Measurements from ENCODE around the gene NECAP2. TPM values are rescaled to one million over a fixed set of nuclear protein-coding genes. Genes with fewer than 3 reads are reported as not detected.

The NECAP2 gene
- total and polyA plus RNA-seq, 10 of the 15 experiments (the other 5 are each of a cell fraction or from before 2014, with no cell fraction given): 16.3 to 98.0 (median 57.4) TPM

DNA sequence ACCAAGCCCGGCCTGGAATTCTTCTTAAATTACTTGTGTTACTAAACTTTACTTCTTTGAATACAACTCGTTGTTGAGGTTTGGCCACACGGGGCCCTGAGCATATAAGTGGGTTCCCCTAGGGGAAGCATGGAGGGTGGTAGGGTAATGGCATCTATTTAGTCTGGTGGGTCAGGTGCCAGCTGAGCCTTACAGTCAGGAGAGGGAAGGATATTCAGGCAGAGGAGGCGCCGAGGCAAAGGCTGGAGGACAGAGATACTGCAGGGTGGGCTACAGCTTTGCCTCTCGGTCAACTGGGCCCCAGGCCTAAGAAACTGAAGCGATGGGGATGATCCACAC lies 424 bp upstream of the NECAP2 start:
- ChIA-PET CTCF (interaction anchor here (0.6 to 6.9 kb wide), 19 partner anchors 10 to 358 kb away, joined by 3 to 50 read pairs (median 6); partner anchors contain the start of gene FBXO42), SMC1A (ENCODE audit: uncharacterized antibody, unreplicated experiment) (interaction anchor here (0.6 to 4.6 kb wide), 12 partner anchors 9 to 90 kb away, joined by 3 to 30 read pairs (median 6); partner anchors contain the start of gene FBXO42), POLR2A (interaction anchor here (0.6 to 1.9 kb wide), 8 partner anchors 10 to 362 kb away, joined by 3 to 10 read pairs (median 5); partner anchors contain the start of gene SZRD1), RAD21 (ENCODE audit: unreplicated experiment) (interaction anchor here (0.9 to 2.9 kb wide), 8 partner anchors 11 to 74 kb away, joined by 3 to 10 read pairs (median 4); no protein-coding TSS in a partner anchor)
- ATAC-seq (peak; percentile 45), DNase-seq (ENCODE audit: low read depth, low spot score) (no peak), FAIRE-seq (no peak)
- peak overlapping the region; percentile 89 for H3K4me2 ChIP-seq (ENCODE audit: control insufficient read depth, insufficient read depth)
- peaks cover 36% of the 10 kb centered on the region for H3K79me2 ChIP-seq (ENCODE audit: control insufficient read depth, insufficient read depth, low read length)
- no peaks in the 10 kb centered on the region for H4K20me1 ChIP-seq (ENCODE audit: control insufficient read depth, insufficient read depth)
- H3K27me3 ChIP-seq (replicated peaks in 1 of 2; ENCODE audit: control insufficient read depth in 2 of 2, insufficient read depth in 2 of 2, low read length in 1 of 2): no peaks in the 10 kb centered on the region
- peaks cover 18% of the 10 kb centered on the region; the same call in 1 of the 2 replicates for H3K4me1 ChIP-seq (ENCODE audit: control insufficient read depth, insufficient read depth, low read length)
- H3K9me3 ChIP-seq (replicated peaks; ENCODE audit: control insufficient read depth, insufficient read depth, low read length): no peaks in the 10 kb centered on the region
- peak overlapping the region; percentile 89 for H3K27ac ChIP-seq (ENCODE audit: control insufficient read depth, insufficient read depth)
- BruUV-seq (replicated peaks): no TSS peak
- peak overlapping the region; percentile 98 for H2AFZ ChIP-seq (ENCODE audit: control insufficient read depth, low read depth, low read length)
- H3K36me3 ChIP-seq (ENCODE audit: control insufficient read depth in 2 of 2, insufficient read depth in 2 of 2, low read length in 1 of 2): peaks cover 2 to 7% of the 10 kb centered on the region in 2 experiments; a peak in 3 of 4 replicates
- in situ Hi-C loops (cut with MboI) (no loop called here), intact Hi-C loops (cut with micrococcal nuclease; ENCODE audit: unreplicated experiment) (loop anchor here (2.0 to 10.0 kb wide), 4 partner anchors 57 to 515 kb away; partner anchors contain the start of genes RNU1-1 and SZRD1)
- peak overlapping the region; percentile 90; the same call in 1 of the 2 replicates for H3K4me3 ChIP-seq
- WGBS (ENCODE audit: insufficient coverage, insufficient replicate concordance, low lambda C conversion rate, missing lambda C conversion rate): under 1% methylated on average over 7 of the region's 7 CpGs
- TF ChIP-seq IKZF2 (IDR thresholded peaks at IDR 0.05): no peak
- TF ChIP-seq HDGF (IDR thresholded peaks at IDR 0.05): peak; percentile 63; the same call in 1 of the 2 replicates
- peak overlapping the region; percentile 97 for H3K9ac ChIP-seq (ENCODE audit: control insufficient read depth, insufficient read depth, low read length)

GRCh38 chr1:16441282-16441665 lies 750 bp downstream of the NECAP2 start:
- in situ Hi-C loops (cut with MboI): no loop called here
- Histone ChIP-seq H4K20me1 (ENCODE audit: control insufficient read depth, insufficient read depth) (no peaks in the 10 kb centered on the region), H3K9me3 (replicated peaks; ENCODE audit: control insufficient read depth, insufficient read depth, low read length) (no peaks in the 10 kb centered on the region), H3K9ac (ENCODE audit: control insufficient read depth, insufficient read depth, low read length) (peak overlapping the region; percentile 97), H3K79me2 (ENCODE audit: control insufficient read depth, insufficient read depth, low read length) (peaks cover 41% of the 10 kb centered on the region), H3K36me3 (ENCODE audit: control insufficient read depth in 2 of 2, insufficient read depth in 2 of 2, low read length in 1 of 2) (peaks cover 3 to 11% of the 10 kb centered on the region in 2 experiments; a peak in 3 of 4 replicates), H2AFZ (ENCODE audit: control insufficient read depth, low read depth, low read length) (peak overlapping the region; percentile 35; the same call in 1 of the 2 replicates), H3K27me3 (replicated peaks in 1 of 2; ENCODE audit: control insufficient read depth in 2 of 2, insufficient read depth in 2 of 2, low read length in 1 of 2) (no peaks in the 10 kb centered on the region), H3K4me1 (ENCODE audit: control insufficient read depth, insufficient read depth, low read length) (peaks cover 18% of the 10 kb centered on the region; the same call in 1 of the 2 replicates), H3K4me3 (peak overlapping the region; percentile 90), H3K27ac (ENCODE audit: control insufficient read depth, insufficient read depth) (peak overlapping the region; percentile 89), H3K4me2 (ENCODE audit: control insufficient read depth, insufficient read depth) (peak overlapping the region; percentile 86)
- CTCF ChIA-PET: interaction anchor here (0.6 to 6.9 kb wide), 13 partner anchors 10 to 640 kb away, joined by 3 to 50 read pairs (median 5); no protein-coding TSS in a partner anchor
- POLR2A ChIA-PET: interaction anchor here (1.2 to 1.9 kb wide), 6 partner anchors 9 to 75 kb away, joined by 3 to 10 read pairs (median 6); partner anchors contain the start of gene SZRD1
- SMC1A ChIA-PET (ENCODE audit: uncharacterized antibody, unreplicated experiment): interaction anchor here (0.8 to 4.6 kb wide), 8 partner anchors 9 to 92 kb away, joined by 3 to 30 read pairs (median 7); partner anchors contain the start of gene FBXO42
- no TSS peak for BruUV-seq (replicated peaks)
- no peak for DNase-seq (ENCODE audit: low read depth, low spot score)
- no peak for FAIRE-seq
- ATAC-seq: peak; percentile 38
- under 1% methylated on average over 12 of the region's 12 CpGs for WGBS (ENCODE audit: insufficient coverage, insufficient replicate concordance, low lambda C conversion rate, missing lambda C conversion rate)
- RAD21 ChIA-PET (ENCODE audit: unreplicated experiment): interaction anchor here (1.0 to 2.9 kb wide), 7 partner anchors 10 to 77 kb away, joined by 3 to 10 read pairs (median 5); no protein-coding TSS in a partner anchor
- intact Hi-C loops (cut with micrococcal nuclease; ENCODE audit: unreplicated experiment): loop anchor here (2.0 to 10.0 kb wide), 4 partner anchors 56 to 514 kb away; partner anchors contain the start of genes RNU1-1 and SZRD1
- TF ChIP-seq SPI1 (IDR thresholded peaks at IDR 0.05; ENCODE audit: borderline replicate concordance, insufficient read depth, low read depth, low read length): peak; percentile 13; the same call in 1 of the 2 replicates
- TF ChIP-seq SMC3 (IDR thresholded peaks at IDR 0.05; ENCODE audit: borderline replicate concordance, low read length): 0 out of 2 replicates have a peak, but pooled peaks have one; percentile 2
- TF ChIP-seq ZNF384 (IDR thresholded peaks at IDR 0.05; ENCODE audit: borderline replicate concordance, low read depth, low read length): no peak
- no peak for TF ChIP-seq NR2C1 (IDR thresholded peaks at IDR 0.05)
- TF ChIP-seq ZNF274 (IDR thresholded peaks at IDR 0.05; ENCODE audit: insufficient read depth, insufficient read length): no peak
- no peak for TF ChIP-seq HCFC1 (IDR thresholded peaks at IDR 0.05; ENCODE audit: low read length)
- 0 out of 2 replicates have a peak, but pooled peaks have one; percentile 25 for TF ChIP-seq GABPA (IDR thresholded peaks at IDR 0.05; ENCODE audit: low read depth)
- no peak for TF ChIP-seq E4F1 (IDR thresholded peaks at IDR 0.05; ENCODE audit: borderline replicate concordance, partially characterized antibody)
- no peak for TF ChIP-seq BRCA1 (IDR thresholded peaks at IDR 0.05; ENCODE audit: low read depth, low read length)
- no peak for TF ChIP-seq RAD21 (IDR thresholded peaks at IDR 0.05; ENCODE audit: insufficient read depth, low read depth, low read length)
- no peak for TF ChIP-seq JUNB (IDR thresholded peaks at IDR 0.05)
- TF ChIP-seq SUPT20H (IDR thresholded peaks at IDR 0.05; ENCODE audit: borderline replicate concordance, control insufficient read depth, low read depth, low read length): no peak
- TF ChIP-seq BCL11A (IDR thresholded peaks at IDR 0.05; ENCODE audit: low read depth, low read length): no peak

Data from GM12878 (cell line).